Measurements from ENCODE around the gene TAB2. TPM values are rescaled to one million over a fixed set of nuclear protein-coding genes. Genes with fewer than 3 reads are reported as not detected.

Gene TAB2
- total RNA-seq, 1 experiment from 2014 or later = 43.6 TPM

DNA sequence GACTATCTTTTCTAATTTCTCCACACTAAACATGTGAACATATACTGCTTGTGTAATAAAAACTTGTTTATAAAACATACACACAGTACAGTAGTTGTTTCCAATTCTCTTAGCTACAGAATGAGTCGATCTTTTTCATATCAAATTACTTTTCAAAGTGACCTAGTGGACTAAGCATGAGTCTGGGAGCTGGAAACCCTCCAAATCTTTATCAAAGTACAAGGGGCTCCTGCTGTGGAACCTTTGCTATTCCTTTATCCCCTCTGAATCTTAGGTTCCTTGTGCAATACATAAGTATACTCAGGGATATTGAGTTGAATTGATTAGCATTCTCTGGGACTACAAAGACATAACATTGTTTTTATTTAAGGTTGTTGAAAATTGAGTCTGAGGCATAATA lies 48.7 kb upstream of the TAB2 start:
- POLR2A ChIA-PET = no interaction called here
- Mint-ChIP-seq H3K9me3 (ENCODE audit: unreplicated experiment) (no peaks in the 10 kb centered on the region), H3K4me3 (ENCODE audit: unreplicated experiment) (no peak overlapping the region), H3K27ac (ENCODE audit: unreplicated experiment) (no peak overlapping the region), H3K36me3 (ENCODE audit: insufficient read depth, unreplicated experiment) (no peaks in the 10 kb centered on the region), H3K27me3 (ENCODE audit: insufficient read depth, unreplicated experiment) (peaks cover 3% of the 10 kb centered on the region), H3K4me1 (ENCODE audit: low read depth, unreplicated experiment) (no peaks in the 10 kb centered on the region)
- intact Hi-C loops (cut with micrococcal nuclease; ENCODE audit: unreplicated experiment) = no loop called here
- CTCF ChIA-PET = no interaction called here
- H3K9me3 ChIP-seq = no peaks in the 10 kb centered on the region
- no peak overlapping the region for H3K4me3 ChIP-seq (ENCODE audit: low read depth, low read length)
- no peaks in the 10 kb centered on the region for H3K27me3 ChIP-seq (replicated peaks; ENCODE audit: control insufficient read depth, insufficient read depth, low read length)
- no peak for DNase-seq
- H3K36me3 ChIP-seq (ENCODE audit: control insufficient read depth, insufficient read depth, low read length) = no peaks in the 10 kb centered on the region
- no peaks in the 10 kb centered on the region for H3K4me1 ChIP-seq
- TF ChIP-seq, protein P1, sequence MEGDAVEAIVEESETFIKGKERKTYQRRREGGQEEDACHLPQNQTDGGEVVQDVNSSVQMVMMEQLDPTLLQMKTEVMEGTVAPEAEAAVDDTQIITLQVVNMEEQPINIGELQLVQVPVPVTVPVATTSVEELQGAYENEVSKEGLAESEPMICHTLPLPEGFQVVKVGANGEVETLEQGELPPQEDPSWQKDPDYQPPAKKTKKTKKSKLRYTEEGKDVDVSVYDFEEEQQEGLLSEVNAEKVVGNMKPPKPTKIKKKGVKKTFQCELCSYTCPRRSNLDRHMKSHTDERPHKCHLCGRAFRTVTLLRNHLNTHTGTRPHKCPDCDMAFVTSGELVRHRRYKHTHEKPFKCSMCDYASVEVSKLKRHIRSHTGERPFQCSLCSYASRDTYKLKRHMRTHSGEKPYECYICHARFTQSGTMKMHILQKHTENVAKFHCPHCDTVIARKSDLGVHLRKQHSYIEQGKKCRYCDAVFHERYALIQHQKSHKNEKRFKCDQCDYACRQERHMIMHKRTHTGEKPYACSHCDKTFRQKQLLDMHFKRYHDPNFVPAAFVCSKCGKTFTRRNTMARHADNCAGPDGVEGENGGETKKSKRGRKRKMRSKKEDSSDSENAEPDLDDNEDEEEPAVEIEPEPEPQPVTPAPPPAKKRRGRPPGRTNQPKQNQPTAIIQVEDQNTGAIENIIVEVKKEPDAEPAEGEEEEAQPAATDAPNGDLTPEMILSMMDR (IDR thresholded peaks at IDR 0.05; ENCODE audit: insufficient read depth in 1 of 2, low read depth in 1 of 2, low read length in 1 of 2, severe bottlenecking in 1 of 2, unreplicated experiment in 1 of 2) = no peak
- no TSS peak for BruUV-seq (replicated peaks)

GRCh38 chr6:149270616-149271015 lies 46.9 kb upstream of the TAB2 start:
- Mint-ChIP-seq H3K36me3 (ENCODE audit: insufficient read depth, unreplicated experiment) (no peaks in the 10 kb centered on the region), H3K4me1 (ENCODE audit: low read depth, unreplicated experiment) (no peaks in the 10 kb centered on the region), H3K27ac (ENCODE audit: unreplicated experiment) (no peak overlapping the region), H3K27me3 (ENCODE audit: insufficient read depth, unreplicated experiment) (peaks cover 5% of the 10 kb centered on the region), H3K9me3 (ENCODE audit: unreplicated experiment) (no peaks in the 10 kb centered on the region), H3K4me3 (ENCODE audit: unreplicated experiment) (no peak overlapping the region)
- TF ChIP-seq, protein P1 (IDR thresholded peaks at IDR 0.05; ENCODE audit: insufficient read depth in 1 of 2, low read depth in 1 of 2, low read length in 1 of 2, severe bottlenecking in 1 of 2, unreplicated experiment in 1 of 2) = no peak
- DNase-seq = no peak
- intact Hi-C loops (cut with micrococcal nuclease; ENCODE audit: unreplicated experiment) = no loop called here
- CTCF ChIA-PET = no interaction called here
- H3K27me3 ChIP-seq (replicated peaks; ENCODE audit: control insufficient read depth, insufficient read depth, low read length) = no peaks in the 10 kb centered on the region
- no peaks in the 10 kb centered on the region for H3K36me3 ChIP-seq (ENCODE audit: control insufficient read depth, insufficient read depth, low read length)
- no peak overlapping the region for H3K4me3 ChIP-seq (ENCODE audit: low read depth, low read length)
- no peaks in the 10 kb centered on the region for H3K9me3 ChIP-seq
- no peaks in the 10 kb centered on the region for H3K4me1 ChIP-seq
- BruUV-seq (replicated peaks) = no TSS peak
- POLR2A ChIA-PET = no interaction called here

DNA sequence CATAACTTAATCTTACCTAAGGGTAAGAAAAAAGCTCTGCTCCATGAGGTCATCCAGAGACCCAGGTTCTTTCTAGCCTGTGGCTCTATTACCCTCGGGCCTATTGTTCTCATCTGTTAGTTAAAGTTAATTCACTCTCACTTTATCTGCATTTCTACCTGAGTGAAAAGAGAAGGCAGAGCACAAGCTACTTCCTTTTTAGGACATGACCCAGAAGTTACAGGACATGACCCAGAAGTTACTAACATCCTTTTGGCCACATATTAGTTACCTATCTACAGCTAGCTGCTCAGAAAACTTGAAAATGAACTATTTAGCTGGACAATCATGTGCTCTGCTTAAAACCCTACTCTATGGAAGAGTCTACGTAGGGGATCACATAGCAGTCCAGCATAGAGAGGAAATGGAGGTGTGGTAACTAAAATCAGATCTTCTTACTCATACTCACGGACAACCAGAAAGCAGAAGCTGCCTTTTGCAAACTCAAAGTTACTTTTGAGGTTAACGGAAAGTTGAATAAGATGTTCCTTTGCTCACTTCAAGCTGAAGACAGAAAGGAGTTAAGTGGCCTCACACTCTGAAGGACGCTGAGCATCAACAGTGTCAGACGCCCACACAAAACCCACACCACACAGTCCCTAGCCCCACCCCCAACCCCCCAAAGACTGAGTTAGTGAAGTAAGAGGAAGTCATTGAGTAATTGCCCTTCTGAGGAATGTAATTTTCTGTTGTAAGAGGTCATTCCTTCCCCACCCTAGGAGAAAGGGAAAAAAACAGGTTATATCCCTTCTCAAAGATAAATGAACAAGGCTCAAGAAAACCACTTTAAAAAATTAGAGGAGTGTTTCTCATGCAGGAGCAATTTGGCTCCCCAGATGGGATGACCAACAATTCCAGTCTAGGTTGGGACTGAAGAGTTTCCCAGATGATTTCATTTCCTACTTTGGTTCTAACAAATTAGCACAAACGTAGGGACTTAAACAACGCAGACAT lies 45.9 kb upstream of the TAB2 start:
- H3K4me3 Mint-ChIP-seq (ENCODE audit: unreplicated experiment) = no peak overlapping the region
- H3K36me3 Mint-ChIP-seq (ENCODE audit: insufficient read depth, unreplicated experiment) = no peaks in the 10 kb centered on the region
- intact Hi-C loops (cut with micrococcal nuclease; ENCODE audit: unreplicated experiment) = no loop called here
- no peaks in the 10 kb centered on the region for H3K4me1 Mint-ChIP-seq (ENCODE audit: low read depth, unreplicated experiment)
- peaks cover 5% of the 10 kb centered on the region for H3K27me3 Mint-ChIP-seq (ENCODE audit: insufficient read depth, unreplicated experiment)
- TF ChIP-seq, protein P1 (IDR thresholded peaks at IDR 0.05; ENCODE audit: insufficient read depth in 1 of 2, low read depth in 1 of 2, low read length in 1 of 2, severe bottlenecking in 1 of 2, unreplicated experiment in 1 of 2) = no peak
- Histone ChIP-seq H3K4me3 (ENCODE audit: low read depth, low read length) (no peak overlapping the region), H3K4me1 (no peaks in the 10 kb centered on the region), H3K36me3 (ENCODE audit: control insufficient read depth, insufficient read depth, low read length) (no peaks in the 10 kb centered on the region), H3K9me3 (no peaks in the 10 kb centered on the region), H3K27me3 (replicated peaks; ENCODE audit: control insufficient read depth, insufficient read depth, low read length) (no peaks in the 10 kb centered on the region)
- BruUV-seq (replicated peaks) = no TSS peak
- DNase-seq = no peak
- ChIA-PET CTCF (no interaction called here), POLR2A (no interaction called here)
- no peak overlapping the region for H3K27ac Mint-ChIP-seq (ENCODE audit: unreplicated experiment)
- H3K9me3 Mint-ChIP-seq (ENCODE audit: unreplicated experiment) = no peaks in the 10 kb centered on the region

Measured in Caco-2 (cell line).